Skeletal muscle cell (primary cell): Measurements from ENCODE around the gene VWC2.
"Not testable (repeated sequence)": the region's sequence is repeated elsewhere in the genome, so short reads cannot be mapped to it uniquely, and the experiment has no call there.

Source experiments
- DNase-seq: peaks from one replicate; pipeline ENCODE4 v3.0.0-alpha.2; 2010; ENCODE audit warnings: low read depth
- H3K4me3 ChIP-seq: 2 replicates; pipeline ENCODE4 v1.5.1; 2011; ENCODE audit warnings: low read depth, mild to moderate bottlenecking, control low read depth, low read length, moderate library complexity

VWC2 gene

DNA sequence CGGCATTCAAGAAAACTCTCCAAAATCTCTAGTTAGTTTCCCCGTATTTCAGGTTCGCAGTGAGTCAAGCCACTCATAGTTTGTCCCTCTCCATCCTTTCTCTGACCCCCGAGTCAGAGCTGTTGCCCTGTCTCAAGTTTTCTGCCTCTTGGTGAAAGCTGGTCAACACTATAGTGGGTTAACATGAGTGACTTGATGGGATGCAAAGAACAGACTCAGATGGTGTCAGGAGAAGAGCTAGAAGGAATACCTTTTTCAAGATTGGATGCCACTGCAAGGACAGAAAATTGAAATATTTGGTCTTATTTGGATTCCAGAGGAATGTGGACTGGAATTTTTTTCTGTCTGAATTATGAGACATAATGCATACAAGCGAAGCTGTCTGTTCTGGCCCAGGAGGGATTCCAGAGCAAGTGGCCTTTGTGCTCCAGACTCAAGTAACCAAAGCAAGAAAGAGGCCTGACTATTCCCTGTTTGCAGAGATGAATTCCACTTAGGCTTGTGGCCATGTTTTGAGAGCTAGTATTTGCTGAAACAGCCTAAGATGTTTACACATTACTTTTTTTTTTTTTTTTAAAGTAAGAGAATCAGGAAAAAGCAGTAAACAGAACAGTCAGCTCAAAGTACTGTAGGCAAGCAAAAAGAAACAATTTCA is 67.4 kb downstream of the VWC2 start:
- DNase-seq, result no peak
- no peak overlapping the region for H3K4me3 ChIP-seq

DNA sequence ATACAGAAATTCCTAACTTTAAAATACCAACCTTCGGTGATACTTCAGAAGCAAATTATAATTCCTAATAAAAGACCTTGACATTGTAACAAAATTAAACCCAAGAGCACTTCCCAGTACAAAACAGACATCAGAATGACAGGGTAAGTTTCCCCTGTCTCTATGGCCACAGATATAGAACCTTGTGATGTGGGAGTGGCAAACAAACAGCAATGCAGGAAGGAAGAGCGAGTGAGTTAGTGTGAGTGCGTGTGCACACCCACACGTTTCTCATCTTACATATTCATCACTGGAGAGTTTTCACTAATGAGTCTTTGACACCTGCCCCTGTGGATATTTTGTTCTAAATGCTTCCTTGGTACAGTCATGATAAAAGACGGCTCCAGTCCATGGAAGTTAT is 72.2 kb downstream of the VWC2 start:
- DNase-seq, result no peak
- no peak overlapping the region for H3K4me3 ChIP-seq

DNA sequence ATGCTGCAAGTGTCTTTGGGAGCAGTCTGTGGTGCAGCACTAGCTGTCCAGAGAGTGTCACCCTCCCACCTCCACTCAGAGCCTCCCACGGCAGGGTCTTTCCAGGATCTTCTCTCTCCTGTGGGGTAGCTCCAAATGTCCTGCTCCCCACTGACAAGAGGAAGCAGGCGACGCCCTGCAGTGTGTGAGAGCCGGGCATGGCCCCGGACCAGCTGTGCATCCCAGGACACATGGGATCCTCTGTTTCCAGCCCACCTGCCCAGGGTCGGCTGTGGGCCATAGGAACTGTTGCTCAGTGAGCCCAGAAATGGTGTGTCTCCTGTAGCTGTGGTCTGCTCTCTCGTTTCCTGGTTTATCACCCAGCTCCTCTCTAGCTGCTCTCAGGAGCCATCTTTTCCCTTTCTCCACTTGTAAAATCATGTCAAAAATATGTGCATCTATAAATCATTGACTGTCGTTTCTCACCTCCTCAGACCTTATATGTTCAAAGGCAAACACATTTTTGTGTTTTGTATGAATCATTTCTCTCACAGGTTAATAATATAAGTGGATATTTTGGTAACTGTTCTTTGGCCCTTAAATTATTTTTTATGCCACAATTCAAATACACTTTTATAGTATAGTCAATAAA is 74.9 kb downstream of the VWC2 start:
- no peak for DNase-seq
- H3K4me3 ChIP-seq, result no peak overlapping the region

DNA sequence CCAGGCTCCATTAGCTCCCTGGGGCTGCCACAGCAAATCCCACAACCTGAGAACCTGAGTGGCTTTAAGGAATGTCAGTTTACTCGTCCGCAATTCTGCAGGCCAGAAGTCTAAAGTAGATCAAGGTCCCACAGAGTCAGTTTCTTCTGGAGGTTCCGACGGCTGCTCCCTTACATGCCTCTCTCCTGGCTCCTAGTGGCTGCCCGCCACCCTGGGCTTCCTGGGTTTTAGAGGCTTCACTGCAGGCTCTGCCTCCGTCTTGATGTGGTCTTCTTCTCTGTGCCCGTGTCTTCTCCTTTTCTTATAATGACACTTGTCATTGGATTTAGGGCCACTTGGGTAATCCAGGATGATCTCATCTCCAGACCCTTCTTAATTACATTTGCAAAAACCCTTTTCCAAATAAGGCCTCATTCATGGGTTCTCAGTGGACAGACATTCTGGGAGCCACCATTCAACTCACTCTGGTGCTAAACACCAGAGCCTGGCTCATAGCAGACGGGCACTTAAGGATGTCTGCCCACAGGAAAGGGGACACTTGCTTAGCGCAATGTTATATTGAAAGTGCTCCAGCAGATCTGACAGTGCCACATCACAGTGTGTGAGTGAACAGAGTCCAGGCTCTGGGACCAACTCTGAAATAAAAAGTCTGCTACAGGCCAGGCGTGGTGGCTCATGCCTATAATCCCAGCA is 77.6 kb downstream of the VWC2 start:
- H3K4me3 ChIP-seq, result no peak overlapping the region
- DNase-seq, result no peak

DNA sequence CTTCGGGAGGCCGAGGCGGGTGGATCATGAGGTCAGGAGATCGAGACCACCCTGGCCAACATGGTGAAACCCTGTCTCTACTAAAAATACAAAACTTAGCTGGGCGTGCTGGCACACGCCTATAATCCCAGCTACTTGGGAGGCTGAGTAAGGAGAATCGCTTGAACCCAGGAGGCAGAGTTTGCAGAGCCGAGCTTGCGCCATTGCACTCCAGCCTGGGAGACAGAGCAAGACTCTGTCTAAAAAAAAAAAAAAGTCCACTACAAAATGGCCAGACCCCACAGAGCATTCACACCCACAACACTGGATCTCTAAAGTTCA is 78.1 kb downstream of the VWC2 start:
- not testable (repeated sequence) for DNase-seq, H3K4me3 ChIP-seq

DNA sequence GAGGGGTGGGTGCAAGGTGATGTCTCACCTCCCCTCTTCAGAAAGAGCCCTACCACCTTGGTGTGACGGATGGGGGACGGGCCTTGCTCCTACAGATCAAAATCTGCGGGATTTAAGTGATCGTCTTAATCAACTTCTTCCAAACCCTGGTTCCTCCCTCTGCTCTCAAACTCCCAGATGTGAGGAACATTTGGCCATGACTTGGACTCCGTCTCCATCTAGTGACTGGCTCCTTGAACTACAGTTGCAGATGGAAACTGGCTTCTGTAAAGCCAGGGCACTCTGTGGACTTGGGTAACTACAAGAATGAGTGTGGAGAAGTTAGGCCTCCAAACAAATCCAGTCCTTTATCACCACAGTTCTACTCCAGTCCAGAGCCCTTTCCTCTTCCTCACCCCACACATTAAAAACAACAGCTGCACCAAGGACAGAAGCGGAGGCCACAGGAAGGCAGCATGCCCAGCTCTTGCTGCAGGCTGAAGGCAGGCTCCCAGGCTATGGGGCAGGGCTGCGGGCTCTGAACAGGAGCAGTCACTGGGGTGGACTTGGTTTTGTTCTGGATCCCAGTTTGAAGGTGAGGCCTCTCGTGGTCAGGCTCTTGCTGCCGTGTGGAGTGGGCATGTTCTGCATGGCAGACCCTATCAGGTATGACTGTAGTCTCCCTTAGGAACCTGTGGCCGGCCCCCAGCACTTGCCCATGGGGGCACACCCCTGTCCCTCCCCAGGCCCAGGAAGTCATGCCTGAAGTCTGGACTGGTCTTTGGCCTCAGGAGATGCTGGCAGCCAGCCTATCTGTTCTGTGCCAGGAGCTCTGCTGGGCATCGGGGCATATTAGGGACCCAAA is 79.4 kb downstream of the VWC2 start:
- H3K4me3 ChIP-seq, result no peak overlapping the region
- DNase-seq, result no peak

DNA sequence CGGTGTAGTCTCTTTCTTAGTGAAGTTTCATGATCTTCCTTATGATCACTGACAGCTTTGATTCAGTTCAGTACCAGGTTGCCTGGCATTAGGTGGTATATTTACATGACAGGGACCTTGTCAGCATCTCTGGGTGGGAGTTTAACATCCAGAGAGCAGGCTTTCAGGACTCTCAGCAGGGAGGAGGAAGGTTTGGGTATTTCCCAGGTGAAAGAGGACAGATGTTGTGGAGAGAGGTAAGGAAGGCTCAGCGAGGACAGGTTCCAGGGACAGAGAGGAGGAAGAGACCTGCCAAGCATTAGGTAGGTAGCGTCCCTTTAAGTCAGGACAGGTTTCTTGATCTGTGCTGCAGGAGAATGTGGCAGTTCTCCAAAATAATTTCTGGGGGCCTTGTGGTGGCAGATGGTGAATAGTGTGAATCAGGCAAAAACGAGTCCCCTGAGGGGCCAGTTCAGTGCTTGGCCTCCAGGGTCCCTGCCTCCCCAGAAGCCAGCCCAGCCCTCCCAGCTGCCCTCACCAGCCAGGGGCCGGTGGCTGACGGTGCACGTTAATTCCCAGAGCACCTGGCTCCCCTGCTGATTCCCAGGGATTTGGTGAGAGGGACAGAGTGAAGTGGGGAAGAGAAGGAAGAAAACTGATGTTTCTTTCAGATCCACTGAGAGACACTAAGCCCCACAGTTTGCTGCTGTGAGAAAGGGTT is 82.0 kb downstream of the VWC2 start:
- H3K4me3 ChIP-seq, result no peak overlapping the region
- no peak for DNase-seq

DNA sequence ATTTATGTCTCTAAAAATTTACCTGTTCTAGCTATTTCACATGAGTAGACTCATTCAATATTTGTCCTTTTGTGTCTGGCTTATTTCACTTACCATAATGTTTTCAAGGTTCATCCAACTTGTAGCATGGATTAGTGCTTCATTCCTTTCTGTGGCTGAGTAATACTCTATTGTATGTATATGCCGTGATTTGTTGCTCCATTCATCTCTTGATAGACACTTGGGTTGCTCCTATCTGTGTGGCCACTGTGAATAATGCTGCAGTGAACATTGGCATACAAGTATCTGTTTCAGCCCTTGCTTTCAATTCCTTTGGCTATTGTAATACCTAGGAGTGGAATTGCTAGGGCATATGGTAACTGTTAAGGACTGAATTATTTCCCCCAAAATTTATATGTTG is 86.9 kb downstream of the VWC2 start:
- no peak for DNase-seq
- no peak overlapping the region for H3K4me3 ChIP-seq

DNA sequence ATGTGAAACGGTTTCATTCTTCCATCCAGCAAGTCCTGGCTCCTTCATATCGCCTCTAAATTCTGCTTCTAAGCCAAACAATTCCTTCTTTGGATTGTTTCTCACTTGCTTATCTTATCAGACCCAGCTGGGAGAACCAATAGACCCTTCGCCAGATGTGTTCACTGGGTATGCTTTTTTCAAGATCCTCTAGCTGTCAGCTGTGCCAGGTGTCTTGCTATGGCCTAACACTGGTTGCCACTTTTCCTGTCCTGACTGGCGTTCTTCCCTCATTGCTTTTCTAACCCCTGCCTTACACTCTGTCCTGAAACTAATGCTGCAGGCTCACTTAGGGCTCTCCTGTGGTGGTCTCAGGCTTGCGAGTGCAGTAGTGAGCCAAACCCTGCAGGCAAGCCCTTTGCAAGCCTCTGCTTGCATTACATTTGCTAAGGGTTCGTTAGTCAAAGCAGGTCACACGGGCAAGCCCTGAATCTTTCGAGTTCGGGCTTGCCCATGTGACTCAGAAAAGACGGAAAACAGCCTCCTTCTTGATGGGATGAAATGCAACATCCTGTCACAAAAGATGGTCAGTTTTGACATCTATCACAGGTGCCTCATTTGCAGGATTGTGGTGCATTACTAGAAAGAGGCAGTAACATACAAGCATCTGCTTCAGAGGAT is 92.8 kb downstream of the VWC2 start:
- DNase-seq, result no peak

DNA sequence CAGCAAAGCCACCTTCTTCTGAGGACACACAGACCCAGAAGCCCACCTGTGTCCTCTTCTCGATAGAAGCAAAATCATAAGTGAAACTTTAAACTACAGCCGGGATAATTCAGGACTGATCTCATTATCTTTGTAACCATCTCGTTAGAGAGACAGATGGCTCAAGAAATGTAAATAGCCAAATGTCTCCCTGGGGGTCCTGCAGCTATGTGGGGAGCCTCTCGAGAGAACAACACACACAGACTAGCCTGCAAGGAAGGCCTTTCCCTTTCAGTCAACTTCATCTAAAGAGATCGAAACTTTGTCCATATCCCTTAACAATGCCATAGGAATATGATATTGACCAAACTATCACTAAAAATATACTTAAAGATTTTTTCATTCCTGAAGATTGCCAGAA is 93.5 kb downstream of the VWC2 start:
- no peak for DNase-seq

More for the DNA sequence above, 92.8 kb downstream of the VWC2 start:
- no peak overlapping the region for H3K4me3 ChIP-seq

DNA sequence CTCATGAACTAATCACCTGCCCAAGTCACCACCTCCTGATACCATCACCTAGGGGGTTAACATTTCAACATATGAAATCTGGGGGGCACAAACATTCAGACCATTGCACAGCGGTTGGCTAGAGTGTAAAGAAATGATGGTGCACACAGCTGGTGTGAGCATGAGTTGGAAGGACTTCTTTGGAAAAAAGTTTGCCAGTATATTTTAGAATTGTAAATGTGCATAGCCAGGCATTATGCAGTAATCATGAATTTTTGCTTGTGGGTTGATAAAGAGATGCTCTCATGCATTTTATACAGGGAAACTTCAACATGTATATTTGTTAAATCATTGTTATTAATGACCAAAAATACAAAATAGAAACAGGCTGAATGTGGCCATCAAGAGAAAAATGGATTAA is 100.0 kb downstream of the VWC2 start:
- DNase-seq, result no peak
- H3K4me3 ChIP-seq, result no peak overlapping the region

More for the DNA sequence above, 93.5 kb downstream of the VWC2 start:
- H3K4me3 ChIP-seq, result no peak overlapping the region

DNA sequence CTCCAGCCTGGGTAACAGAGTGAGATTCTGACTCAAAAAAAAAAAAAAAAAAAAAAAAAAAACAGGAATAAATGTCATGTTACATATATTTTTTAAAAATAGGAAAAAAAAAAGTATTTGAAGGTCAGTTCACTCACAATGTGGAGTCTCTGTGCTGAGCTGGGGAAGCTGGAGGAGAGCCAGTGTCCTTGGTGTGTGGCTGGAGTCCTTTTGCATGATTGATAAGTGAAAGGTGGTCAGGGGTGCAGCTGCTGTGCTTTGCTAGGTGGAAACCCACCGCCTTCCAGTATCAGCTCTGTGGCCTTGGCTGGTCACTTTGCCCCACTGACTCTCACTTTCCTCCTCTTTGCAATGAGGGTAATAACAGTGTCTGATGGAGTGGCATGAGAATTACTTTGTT is 101.9 kb downstream of the VWC2 start:
- no peak overlapping the region for H3K4me3 ChIP-seq
- no peak for DNase-seq

DNA sequence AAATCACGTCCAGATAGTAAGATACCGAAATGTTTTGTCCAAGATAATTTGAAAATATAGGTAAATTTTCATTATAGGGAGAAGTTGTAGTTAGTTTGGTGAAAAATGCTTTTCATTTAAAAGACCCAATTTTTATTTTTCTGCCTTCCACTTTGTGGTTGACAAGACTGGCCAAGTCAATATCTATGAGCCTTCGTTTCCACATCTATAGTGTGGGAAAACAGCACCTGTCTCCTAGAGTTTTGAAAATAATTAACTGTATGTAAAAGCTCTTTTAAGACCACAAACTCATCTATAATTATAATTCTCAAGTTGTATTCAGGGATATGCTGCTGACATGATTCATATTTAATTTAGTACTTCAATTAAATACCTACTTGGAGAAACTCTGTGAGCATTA is 102.8 kb downstream of the VWC2 start:
- no peak for DNase-seq
- no peak overlapping the region for H3K4me3 ChIP-seq

DNA sequence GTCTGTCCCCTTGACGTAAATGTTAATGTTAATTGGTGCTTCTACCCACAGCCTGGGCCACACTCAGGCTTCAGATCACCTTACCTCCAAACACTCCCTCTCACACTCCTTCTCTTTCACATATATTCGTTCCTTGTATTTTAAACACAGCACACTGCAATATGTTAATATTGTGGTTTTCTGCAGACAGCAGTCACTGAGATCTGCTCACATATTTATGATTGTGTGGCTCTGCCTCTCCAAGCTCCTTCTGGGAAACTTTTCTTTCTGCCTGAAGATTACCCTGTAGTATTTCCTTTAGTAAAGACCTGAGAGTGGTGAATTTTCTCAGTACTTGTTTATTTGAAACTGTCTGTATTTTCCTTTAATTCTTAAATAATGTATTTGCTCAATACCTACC is 104.7 kb downstream of the VWC2 start:
- DNase-seq, result no peak

DNA sequence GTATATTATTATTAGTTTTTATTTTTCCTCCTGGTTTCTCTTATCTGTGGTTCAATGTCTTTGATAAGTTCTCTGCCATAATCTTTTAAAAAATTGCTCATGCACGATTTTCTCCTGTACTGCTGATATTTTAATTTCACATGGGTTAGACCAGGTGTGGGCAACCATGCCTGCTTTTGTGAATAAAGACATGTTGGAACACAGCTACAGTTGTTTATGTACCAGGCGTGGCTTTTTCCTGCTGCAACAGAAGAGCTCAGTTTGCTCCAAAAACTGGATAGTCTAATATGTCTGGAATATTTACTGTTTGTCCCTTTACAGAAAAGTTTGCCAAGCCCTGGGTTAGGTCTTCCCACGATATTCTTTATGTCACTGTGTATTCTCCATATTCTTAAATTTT is 105.2 kb downstream of the VWC2 start:
- no peak for DNase-seq
- H3K4me3 ChIP-seq, result no peak overlapping the region

More for the DNA sequence above, 104.7 kb downstream of the VWC2 start:
- H3K4me3 ChIP-seq, result no peak overlapping the region

DNA sequence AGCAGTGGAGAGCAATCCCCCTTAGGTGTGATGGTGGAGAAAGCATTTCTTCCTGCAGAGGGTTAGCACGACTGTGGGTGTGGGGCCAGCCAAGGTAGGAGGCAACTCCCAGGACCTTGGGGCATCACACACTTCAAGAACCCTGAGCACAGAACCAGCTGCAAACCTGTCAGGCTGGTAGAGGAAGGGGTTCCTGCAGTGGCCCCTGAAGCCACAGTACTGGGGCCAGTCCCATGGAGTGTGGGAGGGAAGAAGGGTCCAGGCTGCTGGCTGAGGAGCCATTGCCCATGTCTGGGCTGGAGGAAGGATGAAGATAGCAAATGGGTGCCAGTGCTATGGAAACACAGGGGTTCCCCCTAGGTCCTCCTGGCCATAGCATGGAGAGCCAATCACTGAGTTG is 110.5 kb downstream of the VWC2 start:
- no peak overlapping the region for H3K4me3 ChIP-seq
- no peak for DNase-seq

DNA sequence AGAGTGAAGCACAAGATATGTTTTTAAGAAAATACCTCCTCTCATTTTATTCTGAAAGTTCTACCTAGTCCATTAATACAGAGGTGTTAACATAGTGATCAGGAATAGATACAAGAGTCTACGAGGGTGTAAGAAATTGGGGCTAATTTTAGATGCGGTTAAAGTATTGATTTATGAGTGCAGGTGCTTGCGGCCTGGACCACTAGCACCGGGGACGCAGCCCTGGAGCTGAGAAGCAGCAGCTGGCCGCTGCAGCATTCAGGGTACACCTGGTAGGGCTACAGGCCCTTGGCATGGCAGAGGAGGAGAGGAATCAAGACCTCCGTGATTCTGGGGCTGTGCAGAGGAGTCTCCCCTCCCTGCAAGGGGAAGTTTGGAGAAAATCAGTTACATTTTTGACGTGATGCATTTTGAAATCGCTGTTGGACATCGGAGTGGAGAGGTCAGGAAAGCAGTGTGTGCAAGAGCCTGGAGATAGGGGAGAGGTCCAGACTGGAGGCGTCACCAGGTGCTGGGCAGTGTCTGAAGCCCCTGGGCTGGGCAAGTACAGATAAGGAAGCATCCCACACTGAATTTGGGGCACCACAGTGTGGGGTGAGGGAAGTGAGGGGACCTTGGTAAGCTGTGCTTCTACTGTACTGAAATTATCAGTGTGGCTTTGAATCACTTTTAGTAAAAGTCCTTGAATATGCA is 112.3 kb downstream of the VWC2 start:
- no peak for DNase-seq
- no peak overlapping the region for H3K4me3 ChIP-seq

DNA sequence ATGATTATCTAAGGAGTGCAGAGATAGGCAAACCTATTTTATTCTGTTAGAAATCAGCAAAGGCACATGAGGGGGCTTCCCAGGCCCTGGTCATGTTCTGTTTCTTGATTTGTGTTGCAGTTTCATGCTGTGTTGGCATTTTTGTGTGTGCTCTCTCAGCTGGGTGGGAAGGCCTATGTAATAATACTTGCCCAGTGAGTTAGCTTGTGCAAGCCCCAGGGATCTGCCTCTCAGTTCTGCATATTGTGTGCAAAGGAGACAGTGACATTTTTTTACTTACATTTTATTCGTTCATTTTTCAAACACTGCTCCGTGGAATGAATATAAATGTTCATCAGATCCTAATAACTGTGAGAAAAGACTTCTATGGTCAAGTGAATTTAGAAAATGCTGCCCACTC is 119.0 kb downstream of the VWC2 start:
- no peak overlapping the region for H3K4me3 ChIP-seq
- no peak for DNase-seq

DNA sequence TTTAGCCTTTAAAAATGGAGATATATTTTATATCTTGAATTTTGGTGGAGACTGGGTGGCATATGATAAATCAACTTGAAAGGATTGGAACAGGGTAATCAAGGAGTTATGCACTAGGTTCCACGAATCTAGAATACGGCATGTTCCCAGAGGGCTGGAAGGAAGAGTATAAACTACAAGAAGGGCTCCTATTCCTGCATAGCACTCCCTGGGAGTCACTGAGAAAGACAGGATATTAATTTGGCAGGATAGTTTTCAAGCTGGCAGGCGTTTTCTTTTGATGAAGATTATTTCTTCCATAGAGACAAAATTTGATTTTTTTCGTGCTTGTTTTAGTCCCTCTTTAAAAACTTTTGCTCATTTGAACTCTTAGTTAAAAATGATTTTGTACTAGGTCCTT is 119.7 kb downstream of the VWC2 start:
- H3K4me3 ChIP-seq, result no peak overlapping the region
- no peak for DNase-seq
